GM18951 (cell line): ENCODE measurements around the gene ENTR1.

ENCODE experiments used
- POLR2A ChIP-seq: IDR thresholded peaks from 4 replicates; pipeline ENCODE4 v1.6.1; 2011; ENCODE audit warnings: mild to moderate bottlenecking; ENCODE audit not compliant: insufficient read length, insufficient read depth; ENCODE audit errors: extremely low read depth
- in situ Hi-C: fragments of 300-500 bp; cut with MboI; formaldehyde crosslinking; loops from one replicate; pipeline ENCODE4 v1.12.0; 2022; ENCODE audit warnings: low sequenced_read_pairs, mixed read lengths, inconsistent platforms; ENCODE audit not compliant: unreplicated experiment

The ENTR1 gene

DNA sequence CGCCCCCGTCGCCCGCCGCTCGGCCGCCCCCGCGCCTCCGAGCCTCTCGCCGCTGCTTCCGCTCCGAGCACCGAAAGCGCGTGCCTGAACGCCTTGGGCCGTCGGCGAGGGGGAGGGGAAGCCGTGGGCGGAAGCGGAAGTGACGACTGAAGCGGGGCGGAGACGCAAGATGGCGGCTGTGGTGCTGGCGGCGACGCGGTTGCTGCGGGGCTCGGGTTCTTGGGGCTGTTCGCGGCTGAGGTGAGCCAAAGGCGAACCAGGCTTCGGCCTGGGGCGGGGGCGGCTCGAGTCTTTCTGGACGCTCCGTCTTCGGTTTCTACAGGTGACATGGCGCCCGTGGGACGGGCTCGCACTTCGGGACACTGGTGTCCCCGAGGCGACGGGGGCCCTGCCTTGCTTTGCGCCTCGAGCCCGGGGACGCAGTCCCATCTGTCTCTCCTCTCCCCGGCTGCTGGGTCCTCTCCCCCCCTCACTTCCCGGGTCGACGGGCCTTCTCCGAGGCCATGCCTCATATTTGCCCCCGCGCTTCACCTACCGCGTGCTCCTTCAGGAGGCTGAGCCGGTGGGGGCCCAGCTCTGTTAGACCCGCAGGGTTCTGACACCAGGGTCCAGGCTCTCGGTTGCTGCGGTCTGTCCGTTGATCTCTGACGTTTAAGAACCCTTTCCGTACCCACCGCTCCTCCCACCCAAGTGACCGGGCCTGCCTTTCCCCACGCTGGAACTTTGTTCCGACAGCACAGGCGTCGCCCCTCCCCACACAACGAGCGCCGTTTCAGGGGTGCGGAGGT lies at the start of gene ENTR1, which contains the start of gene PMPCA:
Gene ENTR1, minus strand, starts transcription at position 115 of the 788 bp plus-strand sequence. CDS start 217 bp downstream, outside the sequence.
Gene PMPCA, plus strand, starts transcription at position 159 of the 788 bp plus-strand sequence. Its CDS starts 11 bp downstream, at position 170.
- in situ Hi-C loops: no loop called here
- TF ChIP-seq POLR2A: peak; percentile 96

DNA sequence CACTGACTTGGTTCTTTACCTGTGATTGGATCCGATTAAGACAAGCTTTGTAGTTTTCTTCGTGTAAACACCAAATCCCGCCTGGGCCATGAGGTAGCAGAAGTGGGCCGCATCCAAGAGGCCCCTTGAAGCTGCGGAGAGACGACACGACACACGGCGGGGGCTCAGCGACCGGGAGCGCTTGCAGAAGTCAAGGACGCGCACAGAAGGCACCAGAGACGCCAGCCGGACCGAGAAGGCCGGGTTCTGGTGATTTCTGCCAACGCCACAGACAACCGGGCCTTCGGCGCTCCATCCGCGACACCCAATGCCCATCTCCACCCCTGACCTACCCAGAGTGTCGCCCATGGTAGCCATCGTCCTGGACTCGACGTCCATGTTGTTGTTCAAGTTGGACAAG lies 49.0 kb upstream of the ENTR1 start:
- TF ChIP-seq POLR2A: no peak
- in situ Hi-C loops: no loop called here

- in situ Hi-C loops: no loop called here
- no peak for TF ChIP-seq POLR2A
Measured at GRCh38 chr9:136457326-136457725, 46.9 kb upstream of the ENTR1 start.

DNA sequence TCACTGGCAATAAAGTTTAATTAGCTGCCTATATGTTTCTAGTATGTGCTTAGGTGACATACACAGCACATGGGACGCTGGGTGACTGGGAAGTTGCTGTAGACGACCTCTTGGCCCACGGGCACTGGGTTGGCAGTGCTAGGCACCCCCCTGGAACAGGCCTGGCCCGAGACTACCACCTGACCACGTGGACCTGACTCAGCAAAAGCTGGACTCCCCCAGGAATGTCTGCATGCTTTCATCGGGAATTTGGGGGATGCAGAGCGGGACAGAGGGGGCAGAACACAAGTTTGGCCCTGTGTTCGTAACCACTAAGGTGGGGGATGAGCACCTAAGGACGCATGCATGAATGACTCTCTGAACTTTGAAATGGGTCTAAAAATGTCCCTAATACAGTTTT lies 45.8 kb upstream of the ENTR1 start:
- TF ChIP-seq POLR2A: no peak
- in situ Hi-C loops: no loop called here

GRCh38 chr9:136455043-136456002 lies 44.9 kb upstream of the ENTR1 start:
- in situ Hi-C loops: no loop called here
- no peak for TF ChIP-seq POLR2A

GRCh38 chr9:136454026-136454796 lies 43.8 kb upstream of the ENTR1 start:
- TF ChIP-seq POLR2A: no peak
- in situ Hi-C loops: no loop called here

GRCh38 chr9:136453326-136453725 lies 42.9 kb upstream of the ENTR1 start:
- no peak for TF ChIP-seq POLR2A

GRCh38 chr9:136451221-136451877 lies 40.9 kb upstream of the ENTR1 start:
- in situ Hi-C loops: no loop called here
- TF ChIP-seq POLR2A: no peak

More at GRCh38 chr9:136453326-136453725, 42.9 kb upstream of the ENTR1 start:
- in situ Hi-C loops: no loop called here

DNA sequence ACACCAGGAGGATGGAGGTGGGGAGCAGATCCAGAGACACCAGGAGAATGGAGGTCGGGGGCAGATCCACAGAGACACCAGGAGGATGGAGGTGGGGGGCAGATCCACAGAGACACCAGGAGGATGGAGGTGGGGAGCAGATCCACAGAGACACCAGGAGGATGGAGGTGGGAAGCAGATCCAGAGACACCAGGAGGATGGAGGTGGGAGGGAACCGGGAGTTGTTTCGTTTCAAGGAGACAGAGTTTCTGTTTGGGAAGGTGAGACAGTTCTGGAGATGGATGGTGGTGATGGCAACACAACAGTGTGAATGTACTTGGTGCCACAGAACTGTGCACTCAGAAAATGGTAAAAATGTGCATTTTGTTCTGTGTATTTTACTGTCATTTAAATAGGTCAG lies 38.2 kb upstream of the ENTR1 start:
- in situ Hi-C loops: no loop called here
- no peak for TF ChIP-seq POLR2A

DNA sequence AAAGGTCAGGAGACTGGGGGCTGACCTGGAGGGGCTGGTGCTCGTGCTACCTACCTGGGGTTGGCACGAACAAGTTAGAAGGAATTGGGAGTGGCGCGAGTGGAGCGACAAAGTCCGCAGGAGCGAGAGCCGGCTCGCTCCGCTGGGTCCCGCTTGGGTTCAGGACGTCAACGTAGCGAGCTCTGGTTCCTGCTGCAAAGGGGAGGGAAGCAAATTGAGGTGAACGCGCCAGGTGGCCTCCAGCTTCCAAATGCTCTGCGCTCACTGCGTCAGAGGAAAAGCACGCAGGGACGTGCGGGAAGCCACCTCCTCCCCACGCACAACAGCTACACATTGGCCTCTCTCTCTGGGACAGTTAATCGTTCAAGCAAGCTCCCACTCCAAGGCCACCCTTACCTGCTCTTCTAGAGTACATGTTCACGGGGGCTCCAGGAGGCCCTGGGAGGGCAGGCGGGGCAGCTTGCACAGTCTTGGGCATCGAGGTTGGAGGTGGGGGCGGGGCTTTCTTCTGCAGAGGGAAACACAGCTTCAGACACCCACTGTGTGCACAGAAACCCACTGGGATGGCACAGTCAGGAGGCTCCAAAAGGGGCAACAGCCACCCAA lies 36.9 kb upstream of the ENTR1 start:
- no peak for TF ChIP-seq POLR2A
- in situ Hi-C loops: no loop called here

GRCh38 chr9:136445799-136446198 lies 35.4 kb upstream of the ENTR1 start:
- no peak for TF ChIP-seq POLR2A
- in situ Hi-C loops: no loop called here

DNA sequence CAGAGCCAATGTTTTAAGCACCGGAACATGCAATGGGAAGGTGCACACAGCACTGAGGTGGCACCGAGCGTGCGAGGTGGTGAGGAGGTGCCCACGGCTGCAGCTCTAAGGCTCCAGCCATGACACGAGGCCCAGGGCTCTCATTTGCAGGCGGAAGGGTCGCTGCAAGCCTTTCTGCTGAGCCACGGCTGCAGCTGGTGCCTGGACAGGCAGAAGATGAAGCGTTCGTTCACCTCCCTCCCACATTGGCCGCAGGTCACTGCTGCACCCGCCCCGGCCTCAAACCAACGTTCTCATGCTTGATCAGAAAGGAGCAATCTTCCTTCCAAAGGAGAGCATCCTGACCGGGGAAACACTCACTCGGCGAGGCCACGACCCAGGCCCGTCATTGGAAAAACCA lies 33.7 kb upstream of the ENTR1 start:
- in situ Hi-C loops: no loop called here
- TF ChIP-seq POLR2A: no peak
